Heart left ventricle (tissue), 16 donors: ENCODE data around the gene STIL. TPM values are rescaled to one million over a fixed set of nuclear protein-coding genes. Genes with fewer than 3 reads are reported as not detected.

ENCODE experiments used
- ATAC-seq, 4 donors: fragments of 200-7000 bp; cut with Tn5 transposase; one replicate each; pipeline ENCODE4 v1.9.1; 2020 to 2022; ENCODE audit warnings: moderate library complexity in 4 of 4, mild to moderate bottlenecking in 3 of 4, moderate number of reproducible peaks in 1 of 4
- DNase-seq, 5 donors: peaks; one replicate each; pipeline ENCODE4 v3.0.0-alpha.2; 2020
- H3K27ac ChIP-seq, 12 donors: fragments of 200-600 bp; sonication (generic) in 4 of 12; one replicate each; pipeline versions ENCODE4 v1.5.0 to v1.8.0; 2016 to 2022; ENCODE audit warnings: mild to moderate bottlenecking in 2 of 12
- H3K27me3 ChIP-seq, 9 donors: fragments of 200-600 bp; sonication (generic) in 2 of 9; one replicate each; pipeline versions ENCODE4 v1.5.1 to v1.8.0; 2016 to 2022; ENCODE audit warnings: mild to moderate bottlenecking in 3 of 9
- H3K36me3 ChIP-seq, 9 donors: fragments of 200-600 bp; sonication (generic) in 2 of 9; one replicate each; pipeline versions ENCODE4 v1.5.0 to v1.8.0; 2018 to 2022; ENCODE audit warnings: mild to moderate bottlenecking in 2 of 9
- H3K4me1 ChIP-seq, 12 donors: fragments of 200-600 bp; sonication (generic) in 4 of 12; one replicate each; pipeline versions ENCODE4 v1.5.0 to v1.8.0; 2016 to 2022; ENCODE audit warnings: mild to moderate bottlenecking in 3 of 12
- H3K4me3 ChIP-seq, 12 donors: fragments of 200-600 bp; sonication (generic) in 4 of 12; one replicate each; pipeline versions ENCODE4 v1.5.0 to v1.8.0; 2017 to 2022; ENCODE audit warnings: mild to moderate bottlenecking in 9 of 12, moderate library complexity in 4 of 12
- H3K9me3 ChIP-seq, 12 donors: fragments of 200-600 bp; sonication (generic) in 4 of 12; one replicate each; pipeline versions ENCODE4 v1.5.0 to v1.8.0; 2016 to 2022; ENCODE audit warnings: mild to moderate bottlenecking in 1 of 12
- CTCF ChIP-seq, 12 donors: fragments of 200-600 bp; sonication (generic) in 4 of 12; IDR thresholded peaks; one replicate each; pipeline versions ENCODE4 v1.5.0 to v1.8.0; 2018 to 2022; ENCODE audit warnings: antibody characterized with exemption in 12 of 12, mild to moderate bottlenecking in 5 of 12
- POLR2A ChIP-seq, 2 donors: fragments of 450-650 bp; IDR thresholded peaks; one replicate each; pipeline ENCODE4 v1.6.1; 2017; ENCODE audit warnings: antibody characterized with exemption in 2 of 2, mild to moderate bottlenecking in 2 of 2, moderate library complexity in 2 of 2
- WGBS, 4 donors: extraction: QIAGEN DNeasy Blood & Tissue Kit in 2 of 4; methylation state at CpG; one replicate each; pipeline versions ENCODE4 v1.1.5 to v1.1.7; 2013 to 2018; 5-methylcytosine and 5-hydroxymethylcytosine counted together
- intact Hi-C, 10 donors: fragments of 100-400 bp; cut with DNase I; formaldehyde crosslinking; loops; one replicate each; pipeline versions ENCODE4 v1.11.1 to v1.14.2; 2022
- polyA plus RNA-seq, 2 donors: library from polyadenylated mRNA; stranded (reverse); fragments of 200-250 nt; gene quantifications; one replicate each; pipeline ENCODE4 v1.2.3, GENCODE V29; 2013
- total RNA-seq, 9 donors: library from RNA; depleted of rRNA in 2 of 9; stranded (reverse); fragments of >200 nt in 2 of 9; fragmentation: NEBNext Ultra II Directional in 3 of 9; extraction: Animal tissue kit (Norgen Biotek cat#: 25700) in 3 of 9; gene quantifications; one replicate each; pipeline versions ENCODE4 v1.1.0 to v1.2.4, GENCODE V29; 2016 to 2023
- donor health status: ischemic (EF 13 %, LVEDD 7.1; RV severe dilation, severe dysfunction).
- donor health status: healthy with polysubstance abuse.
- donor health status: DM: no; HTN: yes; CAD: no.
- donor health status: DM: no; HTN: no; CAD: no.
- donor health status: ischemic (EF 25% LVEDD 6.9; RV normal size, moderate dysfunction).
- donor health status: ischemic (EF 25% LVEDD 5.7; RV mildly dilated, moderate dysfunction).
- donor health status: healthy.
- donor health status: DM: yes; HTN: yes; CAD: no.
- donor health status: ischemic (EF 35%, LVEDD 5.7; RV mildly dilated, moderate dysfunction).
- donor health status: nonischemic (EF 11% LVEDD 7.7; RV severe dilation, severe dysfunction).
- donor health status: DM: yes; HTN: yes; CAD: no.
- donor health status: PGD.
- donor health status: ischemic (EF 29% LVEDD 5.4; RV normal size, mild dysfunction).
- donor health status: nonischemic (EF 23%, LVEDD 6.1; RV moderate dilation, normal function).

Gene STIL
- total and polyA plus RNA-seq, 11 donors, result 0.19 to 3.1 (median 0.60) TPM

- TF ChIP-seq CTCF (IDR thresholded peaks at IDR 0.05) (no peak), POLR2A (IDR thresholded peaks at IDR 0.05) (no peak)
- DNase-seq (no peak), ATAC-seq (no peak)
- Histone ChIP-seq H3K27ac (no peak overlapping the region), H3K27me3 (no peaks in the 10 kb centered on the region), H3K9me3 (no peaks in the 10 kb centered on the region), H3K4me3 (no peak overlapping the region), H3K36me3 (no peaks in the 10 kb centered on the region), H3K4me1 (no peaks in the 10 kb centered on the region)
- 95 to 99% (median 97%) methylated on average over 5 of the region's 5 CpGs for WGBS, 4 donors
- intact Hi-C loops, result no loop called here
These were observed 61.2 kb downstream of the STIL start for GRCh38 chr1:47252795-47253194.

GRCh38 chr1:47252369-47252768 is 61.6 kb downstream of the STIL start:
- intact Hi-C loops, result no loop called here
- no peak overlapping the region for H3K4me3 ChIP-seq

GRCh38 chr1:47249755-47250154 is 64.2 kb downstream of the STIL start:
- no peaks in the 10 kb centered on the region for H3K9me3 ChIP-seq
- ATAC-seq (no peak), DNase-seq (no peak)
- H3K36me3 ChIP-seq, result no peaks in the 10 kb centered on the region
- no peaks in the 10 kb centered on the region for H3K4me1 ChIP-seq
- no peak overlapping the region for H3K27ac ChIP-seq
- 95 to 100% (median 97%) methylated on average over 3 of the region's 3 CpGs for WGBS, 4 donors
- H3K27me3 ChIP-seq, result no peaks in the 10 kb centered on the region
- H3K4me3 ChIP-seq, result no peak overlapping the region
- TF ChIP-seq POLR2A (IDR thresholded peaks at IDR 0.05) (no peak), CTCF (IDR thresholded peaks at IDR 0.05) (no peak)
- intact Hi-C loops, result no loop called here

More at GRCh38 chr1:47252369-47252768, 61.6 kb downstream of the STIL start:
- no peaks in the 10 kb centered on the region for H3K27me3 ChIP-seq
- DNase-seq, result no peak
- 93 to 98% (median 95%) methylated on average over 1 of the region's 1 CpG for WGBS, 4 donors
- H3K9me3 ChIP-seq, result no peaks in the 10 kb centered on the region
- TF ChIP-seq CTCF (IDR thresholded peaks at IDR 0.05) (no peak), POLR2A (IDR thresholded peaks at IDR 0.05) (no peak)
- H3K36me3 ChIP-seq, result no peaks in the 10 kb centered on the region
- H3K4me1 ChIP-seq, result no peaks in the 10 kb centered on the region
- no peak for ATAC-seq
- no peak overlapping the region for H3K27ac ChIP-seq

GRCh38 chr1:47244339-47244862 is 69.5 kb downstream of the STIL start:
- Histone ChIP-seq H3K27ac (no peak overlapping the region), H3K27me3 (peaks cover 0 to 6% (median 2%) of the 10 kb centered on the region in 9 donors), H3K9me3 (no peaks in the 10 kb centered on the region), H3K36me3 (no peaks in the 10 kb centered on the region), H3K4me3 (no peak overlapping the region), H3K4me1 (peaks cover 0 to 10% (median 0%) of the 10 kb centered on the region in 12 donors)
- WGBS, 4 donors, result 53 to 86% (median 73%) methylated on average over 3 of the region's 3 CpGs
- intact Hi-C loops, result no loop called here
- ATAC-seq (no peak), DNase-seq (no peak)
- no peak for TF ChIP-seq CTCF (IDR thresholded peaks at IDR 0.05)
- TF ChIP-seq POLR2A (IDR thresholded peaks at IDR 0.05), result no peak
